ENCODE data around the gene UPF1.
"Not testable (repeated sequence)": the region's sequence is repeated elsewhere in the genome, so short reads cannot be mapped to it uniquely, and the experiment has no call there.

DNA sequence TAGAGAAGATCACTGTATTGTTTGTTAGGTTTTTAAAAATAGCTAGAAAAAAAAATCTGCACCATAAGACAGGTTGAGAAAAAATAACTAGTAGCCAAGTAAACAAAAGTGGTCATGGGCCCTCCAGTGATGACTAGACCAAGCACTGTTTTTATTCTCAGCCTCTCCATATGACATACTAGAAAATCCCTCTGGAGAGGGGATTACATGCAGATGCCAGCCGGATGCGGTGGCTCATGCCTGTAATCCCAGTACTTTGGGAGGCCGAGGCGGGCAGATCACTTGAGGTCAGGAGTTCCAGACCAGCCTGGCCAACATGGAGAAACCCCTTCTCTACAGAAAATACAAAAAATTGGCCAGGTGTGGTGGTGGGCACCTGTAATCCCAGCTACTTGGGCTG lies 15.1 kb upstream of the UPF1 start:
- TF ChIP-seq, protein P1, sequence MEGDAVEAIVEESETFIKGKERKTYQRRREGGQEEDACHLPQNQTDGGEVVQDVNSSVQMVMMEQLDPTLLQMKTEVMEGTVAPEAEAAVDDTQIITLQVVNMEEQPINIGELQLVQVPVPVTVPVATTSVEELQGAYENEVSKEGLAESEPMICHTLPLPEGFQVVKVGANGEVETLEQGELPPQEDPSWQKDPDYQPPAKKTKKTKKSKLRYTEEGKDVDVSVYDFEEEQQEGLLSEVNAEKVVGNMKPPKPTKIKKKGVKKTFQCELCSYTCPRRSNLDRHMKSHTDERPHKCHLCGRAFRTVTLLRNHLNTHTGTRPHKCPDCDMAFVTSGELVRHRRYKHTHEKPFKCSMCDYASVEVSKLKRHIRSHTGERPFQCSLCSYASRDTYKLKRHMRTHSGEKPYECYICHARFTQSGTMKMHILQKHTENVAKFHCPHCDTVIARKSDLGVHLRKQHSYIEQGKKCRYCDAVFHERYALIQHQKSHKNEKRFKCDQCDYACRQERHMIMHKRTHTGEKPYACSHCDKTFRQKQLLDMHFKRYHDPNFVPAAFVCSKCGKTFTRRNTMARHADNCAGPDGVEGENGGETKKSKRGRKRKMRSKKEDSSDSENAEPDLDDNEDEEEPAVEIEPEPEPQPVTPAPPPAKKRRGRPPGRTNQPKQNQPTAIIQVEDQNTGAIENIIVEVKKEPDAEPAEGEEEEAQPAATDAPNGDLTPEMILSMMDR (IDR thresholded peaks at IDR 0.05 in 8 of 11, conservative IDR thresholded peaks at IDR 0.05 in 3 of 11) = not testable (repeated sequence)
- not testable (repeated sequence) for TF ChIP-seq POLR2A (IDR thresholded peaks at IDR 0.05)

All from spleen (tissue), 7 donors.